Measurements from ENCODE around the gene ERGIC1. TPM values are rescaled to one million over a fixed set of nuclear protein-coding genes. Genes with fewer than 3 reads are reported as not detected.

ERGIC1 gene
- total RNA-seq, 1 donor from 2014 or later = 158 TPM

GRCh38 chr5:172858511-172858989 is 24.5 kb downstream of the ERGIC1 start:
- peak overlapping the region; percentile 62 for H3K4me3 Mint-ChIP-seq (ENCODE audit: low read depth)
- H3K9me3 Mint-ChIP-seq (ENCODE audit: low read depth) = no peaks in the 10 kb centered on the region
- peak overlapping the region; percentile 91 for H3K27ac Mint-ChIP-seq
- H3K27me3 Mint-ChIP-seq = no peaks in the 10 kb centered on the region
- no peak for DNase-seq (ENCODE audit: low spot score, unreplicated experiment)
- H3K36me3 Mint-ChIP-seq (ENCODE audit: insufficient read depth) = peaks cover 1% of the 10 kb centered on the region
- H3K4me1 Mint-ChIP-seq (ENCODE audit: low read depth) = peaks cover 27% of the 10 kb centered on the region
- TF ChIP-seq, protein P1, sequence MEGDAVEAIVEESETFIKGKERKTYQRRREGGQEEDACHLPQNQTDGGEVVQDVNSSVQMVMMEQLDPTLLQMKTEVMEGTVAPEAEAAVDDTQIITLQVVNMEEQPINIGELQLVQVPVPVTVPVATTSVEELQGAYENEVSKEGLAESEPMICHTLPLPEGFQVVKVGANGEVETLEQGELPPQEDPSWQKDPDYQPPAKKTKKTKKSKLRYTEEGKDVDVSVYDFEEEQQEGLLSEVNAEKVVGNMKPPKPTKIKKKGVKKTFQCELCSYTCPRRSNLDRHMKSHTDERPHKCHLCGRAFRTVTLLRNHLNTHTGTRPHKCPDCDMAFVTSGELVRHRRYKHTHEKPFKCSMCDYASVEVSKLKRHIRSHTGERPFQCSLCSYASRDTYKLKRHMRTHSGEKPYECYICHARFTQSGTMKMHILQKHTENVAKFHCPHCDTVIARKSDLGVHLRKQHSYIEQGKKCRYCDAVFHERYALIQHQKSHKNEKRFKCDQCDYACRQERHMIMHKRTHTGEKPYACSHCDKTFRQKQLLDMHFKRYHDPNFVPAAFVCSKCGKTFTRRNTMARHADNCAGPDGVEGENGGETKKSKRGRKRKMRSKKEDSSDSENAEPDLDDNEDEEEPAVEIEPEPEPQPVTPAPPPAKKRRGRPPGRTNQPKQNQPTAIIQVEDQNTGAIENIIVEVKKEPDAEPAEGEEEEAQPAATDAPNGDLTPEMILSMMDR (IDR thresholded peaks at IDR 0.05; ENCODE audit: unreplicated experiment) = no peak

GRCh38 chr5:172858990-172859811 is 25.1 kb downstream of the ERGIC1 start:
- DNase-seq (ENCODE audit: low spot score, unreplicated experiment) = no peak
- Mint-ChIP-seq H3K4me3 (ENCODE audit: low read depth) (peak overlapping the region; percentile 62), H3K27me3 (no peaks in the 10 kb centered on the region), H3K9me3 (ENCODE audit: low read depth) (no peaks in the 10 kb centered on the region), H3K36me3 (ENCODE audit: insufficient read depth) (peaks cover 3% of the 10 kb centered on the region), H3K4me1 (ENCODE audit: low read depth) (peaks cover 27% of the 10 kb centered on the region), H3K27ac (peak overlapping the region; percentile 91)
- TF ChIP-seq, protein P1 (IDR thresholded peaks at IDR 0.05; ENCODE audit: unreplicated experiment) = no peak

DNA sequence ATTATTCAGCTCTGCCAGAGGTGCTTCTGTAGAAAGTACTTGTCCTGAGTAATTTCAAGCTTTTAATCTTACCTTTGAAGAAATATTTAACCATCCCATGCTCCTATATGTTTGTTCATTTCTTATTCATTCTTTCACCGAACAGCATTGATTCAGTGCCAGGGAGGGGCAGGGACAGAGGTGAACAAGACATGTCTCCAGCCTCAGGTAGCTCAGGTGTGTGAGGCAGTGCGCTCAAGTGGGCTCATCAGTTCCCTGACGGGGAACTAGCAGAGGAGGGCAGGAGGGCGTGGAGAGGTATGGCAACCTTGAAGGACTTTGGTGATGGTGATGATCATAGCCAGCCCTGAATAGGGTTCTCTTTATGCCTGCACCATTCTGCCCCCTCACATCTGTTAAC is 25.9 kb downstream of the ERGIC1 start:
- Mint-ChIP-seq H3K27me3 (no peaks in the 10 kb centered on the region), H3K9me3 (ENCODE audit: low read depth) (no peaks in the 10 kb centered on the region), H3K4me3 (ENCODE audit: low read depth) (no peak overlapping the region), H3K36me3 (ENCODE audit: insufficient read depth) (peaks cover 3% of the 10 kb centered on the region), H3K27ac (peak overlapping the region; percentile 68), H3K4me1 (ENCODE audit: low read depth) (peaks cover 27% of the 10 kb centered on the region)
- DNase-seq (ENCODE audit: low spot score, unreplicated experiment) = no peak
- TF ChIP-seq, protein P1 (IDR thresholded peaks at IDR 0.05; ENCODE audit: unreplicated experiment) = no peak

DNA sequence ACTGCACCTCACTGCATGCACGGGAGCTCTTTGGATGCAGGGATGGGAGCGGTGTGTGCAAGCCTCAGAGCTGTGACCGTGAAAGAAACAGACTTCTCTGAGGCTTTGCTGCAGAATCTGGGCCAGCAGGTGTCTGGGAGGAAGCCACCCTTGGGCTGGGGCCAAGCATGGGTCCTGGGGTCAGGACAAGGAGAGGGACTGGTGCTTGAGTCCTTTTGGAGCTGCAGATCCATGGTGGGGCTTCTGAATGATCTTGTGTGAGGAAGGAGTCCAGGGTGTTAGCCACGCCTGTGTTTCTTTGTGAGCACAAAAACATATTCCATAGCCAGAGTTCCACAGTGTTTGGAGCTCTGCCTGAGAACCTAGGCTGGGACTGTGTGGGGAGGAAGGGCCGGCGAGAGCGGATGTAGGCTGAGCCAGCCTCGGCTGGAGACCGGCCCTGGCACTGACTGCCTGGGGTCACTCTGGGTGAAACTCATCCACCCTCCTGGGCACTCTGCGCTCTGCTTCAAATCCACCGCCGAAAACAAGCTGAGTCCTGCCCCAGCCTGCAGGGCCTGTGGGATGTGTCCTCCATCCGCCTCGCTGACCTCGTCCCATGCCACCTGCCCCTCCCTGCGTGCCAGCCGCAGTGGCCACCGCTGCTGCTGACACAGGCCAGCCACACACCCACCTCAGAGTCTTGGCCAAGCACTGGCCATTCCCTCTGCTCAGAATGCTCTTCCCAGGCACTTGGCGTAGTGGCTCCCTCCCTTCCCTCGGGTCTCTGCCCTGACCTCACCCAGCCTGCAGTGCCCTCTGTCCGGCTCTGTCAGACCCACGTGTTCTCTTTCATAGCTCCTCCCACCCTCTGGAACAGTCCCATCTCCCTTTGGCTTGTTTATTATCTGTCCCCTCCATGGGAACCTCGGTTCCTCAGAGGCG is 26.7 kb downstream of the ERGIC1 start:
- peaks cover 3% of the 10 kb centered on the region for H3K36me3 Mint-ChIP-seq (ENCODE audit: insufficient read depth)
- TF ChIP-seq, protein P1 (IDR thresholded peaks at IDR 0.05; ENCODE audit: unreplicated experiment) = no peak
- H3K4me3 Mint-ChIP-seq (ENCODE audit: low read depth) = no peak overlapping the region
- H3K27me3 Mint-ChIP-seq = no peaks in the 10 kb centered on the region
- no peak for DNase-seq (ENCODE audit: low spot score, unreplicated experiment)
- peaks cover 28% of the 10 kb centered on the region for H3K4me1 Mint-ChIP-seq (ENCODE audit: low read depth)
- H3K27ac Mint-ChIP-seq = no peak overlapping the region
- H3K9me3 Mint-ChIP-seq (ENCODE audit: low read depth) = no peaks in the 10 kb centered on the region

DNA sequence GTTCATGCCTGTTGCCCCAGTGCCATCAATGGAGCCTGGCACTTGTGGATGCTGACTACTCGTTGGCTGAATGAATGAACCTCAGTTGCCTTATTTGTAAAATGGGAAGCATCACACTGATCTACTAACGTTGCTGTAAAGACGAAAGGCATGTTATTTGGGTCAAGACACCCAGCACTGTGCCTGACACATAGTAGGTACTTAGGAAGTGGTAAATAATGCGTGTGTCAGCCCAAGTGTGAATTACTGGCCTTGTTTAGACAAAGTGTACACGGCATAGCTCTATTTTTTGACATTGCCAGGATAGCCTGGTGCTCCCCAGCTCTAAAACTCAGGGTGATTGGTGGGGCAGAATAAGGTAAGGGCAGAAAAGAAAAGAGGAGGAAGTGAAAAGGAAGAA is 27.4 kb downstream of the ERGIC1 start:
- H3K9me3 Mint-ChIP-seq (ENCODE audit: low read depth) = no peaks in the 10 kb centered on the region
- no peaks in the 10 kb centered on the region for H3K27me3 Mint-ChIP-seq
- TF ChIP-seq, protein P1 (IDR thresholded peaks at IDR 0.05; ENCODE audit: unreplicated experiment) = no peak
- DNase-seq (ENCODE audit: low spot score, unreplicated experiment) = no peak
- peaks cover 30% of the 10 kb centered on the region for H3K4me1 Mint-ChIP-seq (ENCODE audit: low read depth)
- H3K36me3 Mint-ChIP-seq (ENCODE audit: insufficient read depth) = peaks cover 3% of the 10 kb centered on the region
- no peak overlapping the region for H3K4me3 Mint-ChIP-seq (ENCODE audit: low read depth)
- H3K27ac Mint-ChIP-seq = no peak overlapping the region
